GM21825 (cell line): ENCODE data around the gene GBX2.

Experiments
- ATAC-seq: cut with Tn5 transposase; IDR thresholded peaks from one replicate; pipeline ENCODE4 v1.9.1; 2021; ENCODE audit warnings: mild to moderate bottlenecking, moderate library complexity; ENCODE audit not compliant: unreplicated experiment

Gene GBX2

GRCh38 chr2:236184701-236185100 lies 16.5 kb upstream of the GBX2 start:
- no peak for ATAC-seq

- ATAC-seq, result no peak
Observed at GRCh38 chr2:236180831-236181453, 12.8 kb upstream of the GBX2 start.

- no peak for ATAC-seq
Observed at GRCh38 chr2:236180076-236180816, 12.1 kb upstream of the GBX2 start.

- no peak for ATAC-seq
Observed at GRCh38 chr2:236179236-236180075, 11.3 kb upstream of the GBX2 start.

- no peak for ATAC-seq
Observed at GRCh38 chr2:236178890-236179235, 10.7 kb upstream of the GBX2 start.

GRCh38 chr2:236177967-236178889 lies 10.0 kb upstream of the GBX2 start:
- ATAC-seq, result no peak

- no peak for ATAC-seq
Observed at GRCh38 chr2:236177604-236177966, 9.4 kb upstream of the GBX2 start.

GRCh38 chr2:236176951-236177350 lies 8.8 kb upstream of the GBX2 start:
- ATAC-seq, result no peak

- ATAC-seq, result no peak
Observed at GRCh38 chr2:236176417-236176816, 8.2 kb upstream of the GBX2 start.

GRCh38 chr2:236175548-236176150 lies 7.5 kb upstream of the GBX2 start:
- no peak for ATAC-seq

- ATAC-seq, result no peak
Observed at GRCh38 chr2:236173729-236174607, 5.8 kb upstream of the GBX2 start.

- ATAC-seq, result no peak
Observed at GRCh38 chr2:236173036-236173728, 5.0 kb upstream of the GBX2 start.

- ATAC-seq, result no peak
Observed at GRCh38 chr2:236172255-236173035, 4.3 kb upstream of the GBX2 start.

- ATAC-seq, result no peak
Observed at GRCh38 chr2:236171680-236172254, 3.6 kb upstream of the GBX2 start.

GRCh38 chr2:236171181-236171679 lies 3.0 kb upstream of the GBX2 start:
- ATAC-seq, result no peak

- ATAC-seq, result no peak
Observed at GRCh38 chr2:236170590-236171165, 2.5 kb upstream of the GBX2 start.
